Small intestine (tissue), 7 donors: Measurements from ENCODE around the gene NID1. TPM values are rescaled to one million over a fixed set of nuclear protein-coding genes. Genes with fewer than 3 reads are reported as not detected.
"Not testable (repeated sequence)": the region's sequence is repeated elsewhere in the genome, so short reads cannot be mapped to it uniquely, and the experiment has no call there.

Experiments
- DNase-seq, 2 donors: peaks; one replicate each; pipeline versions ENCODE4 v3.0.0 to v3.0.0-alpha.2; 2013
- FAIRE-seq: peaks from 2 replicates; lab custom pipeline; 2012; peaks lifted over from hg19 to GRCh38; lab: Jason Lieb, UNC
- H3K27ac ChIP-seq, 3 donors: one replicate each; pipeline ENCODE4 v1.5.1; 2013; ENCODE audit warnings: low read length in 2 of 3, mild to moderate bottlenecking in 2 of 3, control low read depth in 1 of 3, inconsistent platforms in 1 of 3, low read depth in 1 of 3, moderate library complexity in 1 of 3
- H3K27me3 ChIP-seq, 3 donors: one replicate each; pipeline ENCODE4 v1.6.1; 2013; ENCODE audit warnings: low read length in 3 of 3, inconsistent platforms in 1 of 3; ENCODE audit not compliant: control insufficient read depth in 3 of 3, insufficient read depth in 3 of 3
- H3K36me3 ChIP-seq, 3 donors: one replicate each; pipeline ENCODE4 v1.6.1; 2013; ENCODE audit warnings: low read length in 3 of 3, inconsistent platforms in 1 of 3, low read depth in 1 of 3, mild to moderate bottlenecking in 1 of 3, moderate library complexity in 1 of 3; ENCODE audit not compliant: control insufficient read depth in 3 of 3, insufficient read depth in 2 of 3
- H3K4me1 ChIP-seq, 3 donors: one replicate each; pipeline ENCODE4 v1.6.1; 2013; ENCODE audit warnings: low read length in 2 of 3, inconsistent platforms in 1 of 3, low read depth in 1 of 3, mild to moderate bottlenecking in 1 of 3, moderate library complexity in 1 of 3; ENCODE audit not compliant: control insufficient read depth in 3 of 3, insufficient read depth in 2 of 3
- H3K4me3 ChIP-seq, 3 donors: one replicate each; pipeline ENCODE4 v1.5.1; 2013; ENCODE audit warnings: low read length in 3 of 3, control low read depth in 1 of 3, inconsistent platforms in 1 of 3, low read depth in 1 of 3, mild to moderate bottlenecking in 1 of 3, moderate library complexity in 1 of 3
- H3K9me3 ChIP-seq, 2 donors: one replicate each; pipeline ENCODE4 v1.6.1; 2013; ENCODE audit warnings: low read depth in 1 of 2, low read length in 1 of 2; ENCODE audit not compliant: control insufficient read depth in 2 of 2, insufficient read depth in 1 of 2
- WGBS, 3 donors: extraction: QIAGEN DNeasy Blood & Tissue Kit; methylation state at CpG; one replicate each; pipeline ENCODE4 v1.1.7; 2013; 5-methylcytosine and 5-hydroxymethylcytosine counted together
- polyA plus RNA-seq, 4 donors: library from polyadenylated mRNA; stranded (reverse) in 3 of 4; unstranded in 1 of 4; fragments of 200-250 nt in 3 of 4; fragments of 120-200 nt in 1 of 4; gene quantifications; one replicate each; pipeline versions ENCODE4 v1.2.1 to v1.2.3, GENCODE V29; 2013
- donor health status: healthy with polysubstance abuse.
- donor health status: control.
- donor health status: control.
- donor health status: Bipolar disorder and iron deficiency.
- donor health status: healthy.

NID1 gene
- polyA plus RNA-seq, 4 donors = 0.67 to 62.0 (median 19.9) TPM

DNA sequence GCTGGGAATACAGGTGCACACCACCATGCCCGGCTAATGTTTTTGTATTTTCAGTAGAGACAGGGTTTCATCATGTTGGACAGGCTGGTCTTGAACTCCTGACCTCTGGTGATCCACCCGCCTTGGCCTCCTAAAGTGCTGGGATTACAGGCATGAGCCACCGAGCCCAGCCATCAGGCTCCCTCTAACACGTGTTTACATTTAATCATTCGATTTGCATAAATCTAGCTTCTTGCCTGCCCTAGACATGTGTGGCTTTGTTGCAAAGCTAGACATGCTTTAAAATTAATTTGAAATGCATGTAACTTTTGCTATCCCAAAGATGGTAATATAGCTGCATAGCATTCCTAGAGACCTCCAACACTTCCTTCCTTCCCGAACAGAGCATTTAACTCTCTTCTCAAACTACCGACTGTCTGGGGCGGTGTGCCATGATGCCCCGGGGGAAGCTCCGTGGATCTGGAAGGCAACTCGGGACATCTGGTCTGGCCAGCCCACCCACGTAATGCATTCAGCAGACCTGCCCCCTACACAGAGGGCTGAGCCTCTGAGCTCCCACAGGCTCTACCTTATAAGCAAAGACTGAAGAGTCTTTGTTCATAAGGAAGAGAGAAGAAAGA is 34.6 kb upstream of the NID1 start:
- no peak overlapping the region for H3K4me3 ChIP-seq
- peaks cover 3 to 12% of the 10 kb centered on the region in 2 donors for H3K9me3 ChIP-seq
- H3K27ac ChIP-seq = no peak overlapping the region
- no peak for DNase-seq
- no peaks in the 10 kb centered on the region for H3K27me3 ChIP-seq
- 57 to 84% (median 76%) methylated on average over 12 of the region's 12 CpGs for WGBS, 3 donors
- H3K4me1 ChIP-seq = no peaks in the 10 kb centered on the region
- no peak for FAIRE-seq
- no peaks in the 10 kb centered on the region for H3K36me3 ChIP-seq

- FAIRE-seq = no peak
Measured at GRCh38 chr1:236098267-236098666, 33.4 kb upstream of the NID1 start.

GRCh38 chr1:236096660-236097482 is 32.0 kb upstream of the NID1 start:
- WGBS, 3 donors = 62 to 64% (median 63%) methylated on average over 15 of the region's 15 CpGs
- Histone ChIP-seq H3K9me3 (peaks cover 3 to 12% of the 10 kb centered on the region in 2 donors), H3K27ac (peak overlapping the region in 2 of 3 donors; percentile 38 to 47)
- H3K4me1 ChIP-seq, H3K27me3 ChIP-seq, H3K4me3 ChIP-seq, H3K36me3 ChIP-seq: not testable (repeated sequence)
- peak; percentile 99 for FAIRE-seq
- DNase-seq = peak; percentile 39 to 69

More at GRCh38 chr1:236098267-236098666, 33.4 kb upstream of the NID1 start:
- H3K9me3 ChIP-seq = peaks cover 3 to 12% of the 10 kb centered on the region in 2 donors
- WGBS, 3 donors = 93 to 100% (median 100%) methylated on average over 1 of the region's 1 CpG
- no peak overlapping the region for H3K27ac ChIP-seq
- H3K36me3 ChIP-seq = no peaks in the 10 kb centered on the region
- H3K4me3 ChIP-seq = no peak overlapping the region
- no peaks in the 10 kb centered on the region for H3K27me3 ChIP-seq
- no peak for DNase-seq
- H3K4me1 ChIP-seq = no peaks in the 10 kb centered on the region

DNA sequence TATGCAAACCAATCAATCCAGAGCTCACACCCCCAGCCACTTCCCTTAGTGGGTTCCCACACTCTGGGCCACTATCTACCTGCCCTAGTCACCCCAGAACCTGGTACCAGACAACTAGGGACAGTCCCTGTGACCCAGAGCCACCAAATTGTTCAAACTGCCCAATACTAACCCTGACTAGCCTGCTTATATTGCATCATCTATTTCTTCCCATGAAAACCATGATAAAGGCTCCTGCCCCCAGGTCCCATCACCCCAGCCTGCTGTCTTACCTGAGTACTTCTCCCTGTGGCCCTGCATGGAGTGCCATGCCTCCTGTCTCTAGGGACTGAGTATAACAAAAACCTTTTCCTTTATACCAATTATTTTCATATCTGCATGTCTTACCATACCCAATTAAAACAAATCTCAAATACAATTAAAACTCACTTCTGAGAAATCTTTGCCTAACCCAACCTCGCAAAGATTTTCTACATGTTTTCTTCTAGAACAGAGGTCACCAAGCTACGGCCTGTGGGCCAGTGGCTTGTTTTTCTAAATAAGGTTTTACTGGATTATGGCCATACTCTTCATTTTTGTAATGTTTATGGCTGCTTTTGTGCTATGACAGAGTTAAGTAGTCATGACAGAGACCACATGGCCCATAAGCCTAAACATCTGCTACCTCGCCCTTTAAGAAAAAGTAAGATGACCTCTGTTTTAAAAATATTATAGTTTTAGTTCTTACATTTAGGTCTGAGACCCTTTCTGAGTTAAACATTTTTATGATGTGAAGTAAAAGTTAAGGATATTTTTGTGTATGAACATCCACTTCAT is 31.0 kb upstream of the NID1 start:
- FAIRE-seq = no peak
- Histone ChIP-seq H3K4me3 (no peak overlapping the region), H3K27me3 (no peaks in the 10 kb centered on the region), H3K4me1 (no peaks in the 10 kb centered on the region), H3K27ac (no peak overlapping the region), H3K9me3 (peaks cover 3 to 12% of the 10 kb centered on the region in 2 donors), H3K36me3 (no peaks in the 10 kb centered on the region)
- 66 to 91% (median 85%) methylated on average over 3 of the region's 3 CpGs for WGBS, 3 donors
- no peak for DNase-seq

DNA sequence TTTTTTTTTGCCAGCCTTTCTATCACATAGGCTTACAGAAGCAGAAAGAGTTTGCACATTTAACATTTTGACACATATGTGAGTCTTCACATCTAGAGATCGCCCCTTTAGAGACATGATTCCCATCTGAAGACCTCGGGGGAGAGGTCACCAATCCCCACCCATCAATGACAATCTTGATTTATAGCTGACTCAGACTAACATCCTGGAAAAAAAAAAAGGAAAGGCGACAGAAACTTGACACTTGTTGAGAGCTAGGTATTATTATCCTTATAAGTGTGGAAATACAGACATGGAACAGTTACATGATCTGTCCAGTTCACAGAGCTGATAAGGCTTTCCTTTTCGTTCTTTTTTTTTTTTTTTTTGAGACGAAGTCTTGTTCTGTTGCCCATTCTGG is 28.0 kb upstream of the NID1 start:
- no peak for DNase-seq
- Histone ChIP-seq H3K4me3 (no peak overlapping the region), H3K27ac (no peak overlapping the region), H3K27me3 (no peaks in the 10 kb centered on the region), H3K9me3 (peaks cover 3 to 12% of the 10 kb centered on the region in 2 donors), H3K36me3 (no peaks in the 10 kb centered on the region), H3K4me1 (peaks cover 0 to 3% (median 0%) of the 10 kb centered on the region in 3 donors)
- WGBS, 3 donors = 47 to 68% (median 52%) methylated on average over 5 of the region's 5 CpGs
- FAIRE-seq = no peak

GRCh38 chr1:236091933-236092318 is 27.0 kb upstream of the NID1 start:
- Histone ChIP-seq H3K9me3 (peaks cover 0 to 4% of the 10 kb centered on the region in 2 donors), H3K27ac (no peak overlapping the region), H3K36me3 (no peaks in the 10 kb centered on the region), H3K4me1 (peaks cover 0 to 3% (median 0%) of the 10 kb centered on the region in 3 donors), H3K4me3 (no peak overlapping the region), H3K27me3 (no peaks in the 10 kb centered on the region)
- FAIRE-seq (no peak), DNase-seq (no peak)
- WGBS, 3 donors = 68 to 83% (median 72%) methylated on average over 5 of the region's 5 CpGs

DNA sequence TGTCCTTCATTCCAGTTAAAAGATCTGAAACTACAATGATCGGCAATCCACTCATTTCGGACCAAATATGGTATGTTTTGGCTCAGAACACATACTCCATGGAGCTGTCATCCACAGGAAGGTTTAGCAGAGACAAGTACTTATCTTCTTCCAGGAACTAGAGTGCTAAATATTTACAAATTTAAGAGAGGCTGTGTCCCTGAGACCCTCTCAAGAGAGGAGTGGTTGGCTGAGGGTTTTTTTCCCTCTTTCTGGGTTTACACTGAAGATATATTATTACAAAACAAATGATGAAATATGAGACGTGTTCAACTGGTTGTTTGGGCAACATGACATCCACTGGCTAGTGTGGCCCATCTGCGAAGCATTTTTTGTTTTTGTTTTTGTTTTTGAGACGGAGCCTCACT is 25.9 kb upstream of the NID1 start:
- Histone ChIP-seq H3K27ac (peak overlapping the region in 2 of 3 donors; percentile 9 to 28), H3K4me3 (no peak overlapping the region), H3K4me1 (peaks cover 0 to 3% (median 0%) of the 10 kb centered on the region in 3 donors), H3K36me3 (no peaks in the 10 kb centered on the region), H3K9me3 (no peaks in the 10 kb centered on the region), H3K27me3 (no peaks in the 10 kb centered on the region)
- DNase-seq = no peak
- FAIRE-seq = no peak
- WGBS, 3 donors = 56 to 83% (median 82%) methylated on average over 5 of the region's 5 CpGs
